ENCODE results near the gene ARHGDIG.

The ARHGDIG gene

DNA sequence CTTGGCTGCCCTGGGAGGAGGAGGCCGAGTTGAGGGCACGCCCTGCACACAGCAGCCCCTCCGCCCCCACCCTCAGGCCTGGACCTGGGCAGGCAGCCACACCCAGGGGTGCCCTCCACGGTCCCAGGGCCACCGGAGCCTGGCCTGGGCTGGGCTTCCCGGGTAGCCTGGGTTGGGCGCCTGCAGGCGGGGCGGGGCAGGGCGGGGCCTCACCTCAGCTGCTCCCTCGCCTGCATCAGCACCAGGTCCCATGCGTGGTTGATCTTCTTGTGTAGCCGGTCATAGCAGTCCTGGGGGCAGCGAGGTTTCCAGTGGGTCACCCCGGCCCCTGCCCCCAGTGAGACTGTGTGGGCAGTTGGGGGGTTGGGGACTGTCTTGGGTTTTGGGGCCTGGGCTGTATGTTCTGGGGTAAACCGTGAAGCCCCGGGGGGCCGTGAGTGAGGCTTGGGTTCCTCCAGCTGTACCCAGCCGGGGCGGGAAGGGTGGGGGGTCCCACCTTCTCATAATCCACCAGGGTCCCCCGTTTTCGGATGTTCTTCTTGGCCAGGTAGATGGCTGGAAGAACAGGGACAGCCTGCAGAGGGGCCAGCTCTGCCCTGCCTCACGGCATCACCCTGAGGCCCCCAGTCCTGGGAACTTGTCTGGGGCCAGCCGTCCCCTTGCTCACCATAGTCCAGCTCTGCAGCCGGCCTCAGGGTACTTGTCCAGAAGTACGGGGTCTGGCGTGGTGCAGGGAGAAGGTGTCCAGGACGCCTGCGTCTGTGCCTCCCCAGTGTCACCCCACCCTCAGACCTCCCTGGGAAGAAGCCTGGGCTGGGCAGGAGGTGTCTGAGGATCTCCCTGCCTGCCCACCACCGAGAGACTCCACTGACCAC is 6.6 kb upstream of the ARHGDIG start:
- H3K4me1 ChIP-seq (ENCODE audit: control insufficient read depth, insufficient read depth, low read length) = no peaks in the 10 kb centered on the region
- H3K9me3 ChIP-seq (ENCODE audit: control insufficient read depth, insufficient read depth, low read length) = no peaks in the 10 kb centered on the region
- no peak overlapping the region for H3K4me3 ChIP-seq (ENCODE audit: low read depth, low read length)
- H3K36me3 ChIP-seq (ENCODE audit: control insufficient read depth, insufficient read depth, low read length) = no peaks in the 10 kb centered on the region
- no peak overlapping the region for H3K27ac ChIP-seq (ENCODE audit: low read depth, low read length)
- peaks cover 23% of the 10 kb centered on the region for H3K27me3 ChIP-seq (ENCODE audit: control insufficient read depth, insufficient read depth, low read length)
- no peak overlapping the region for H3K9ac ChIP-seq (ENCODE audit: low read depth, low read length)

GRCh38 chr16:275041-275641 is 5.2 kb upstream of the ARHGDIG start:
- Histone ChIP-seq H3K4me3 (ENCODE audit: low read depth, low read length) (peak overlapping the region; percentile 65), H3K9ac (ENCODE audit: low read depth, low read length) (no peak overlapping the region), H3K4me1 (ENCODE audit: control insufficient read depth, insufficient read depth, low read length) (no peaks in the 10 kb centered on the region), H3K27me3 (ENCODE audit: control insufficient read depth, insufficient read depth, low read length) (peaks cover 34% of the 10 kb centered on the region), H3K36me3 (ENCODE audit: control insufficient read depth, insufficient read depth, low read length) (no peaks in the 10 kb centered on the region), H3K9me3 (ENCODE audit: control insufficient read depth, insufficient read depth, low read length) (no peaks in the 10 kb centered on the region), H3K27ac (ENCODE audit: low read depth, low read length) (no peak overlapping the region)

DNA sequence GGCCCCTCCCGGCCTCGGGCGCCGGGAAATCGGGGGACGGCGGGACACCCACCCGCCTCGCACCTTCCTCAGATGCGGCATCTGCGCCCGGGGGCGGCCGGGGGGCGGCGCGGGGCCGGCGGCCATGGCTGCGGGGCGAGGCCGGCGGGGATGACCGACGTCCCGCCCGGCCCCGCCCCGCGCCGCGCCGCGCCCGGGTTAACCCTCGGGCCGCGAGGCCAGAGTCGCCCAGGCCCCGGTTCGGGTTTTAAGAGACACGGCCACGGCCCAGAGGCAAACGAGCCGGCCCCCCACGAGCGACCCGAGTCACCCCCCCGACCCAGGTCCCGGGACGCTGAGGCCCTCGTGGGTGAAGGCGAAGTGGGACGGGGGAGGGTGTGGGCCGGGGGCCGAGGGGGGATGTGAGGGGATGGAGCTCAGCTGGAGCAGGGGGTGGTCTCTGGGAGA is 4.6 kb upstream of the ARHGDIG start, which contains the start of gene RGS11:
TSS of gene RGS11 (minus strand) at position 159 of the 447 bp plus-strand sequence. CDS start at position 126, 33 bp downstream.
- no peak within 1 kb of the TSS for H3K9ac ChIP-seq (ENCODE audit: low read depth, low read length)
- H3K4me1 ChIP-seq (ENCODE audit: control insufficient read depth, insufficient read depth, low read length) = no peaks in the 10 kb centered on the region
- peak within 1 kb of the TSS; percentile 65 for H3K4me3 ChIP-seq (ENCODE audit: low read depth, low read length)
- no peaks in the 10 kb centered on the region for H3K36me3 ChIP-seq (ENCODE audit: control insufficient read depth, insufficient read depth, low read length)
- no peak within 1 kb of the TSS for H3K27ac ChIP-seq (ENCODE audit: low read depth, low read length)
- H3K27me3 ChIP-seq (ENCODE audit: control insufficient read depth, insufficient read depth, low read length) = peaks cover 37% of the 10 kb centered on the region
- H3K9me3 ChIP-seq (ENCODE audit: control insufficient read depth, insufficient read depth, low read length) = no peaks in the 10 kb centered on the region

GRCh38 chr16:276426-277077 is 3.8 kb upstream of the ARHGDIG start:
- no peaks in the 10 kb centered on the region for H3K9me3 ChIP-seq (ENCODE audit: control insufficient read depth, insufficient read depth, low read length)
- H3K27ac ChIP-seq (ENCODE audit: low read depth, low read length) = no peak overlapping the region
- no peaks in the 10 kb centered on the region for H3K4me1 ChIP-seq (ENCODE audit: control insufficient read depth, insufficient read depth, low read length)
- H3K9ac ChIP-seq (ENCODE audit: low read depth, low read length) = no peak overlapping the region
- no peak overlapping the region for H3K4me3 ChIP-seq (ENCODE audit: low read depth, low read length)
- H3K36me3 ChIP-seq (ENCODE audit: control insufficient read depth, insufficient read depth, low read length) = no peaks in the 10 kb centered on the region
- peaks cover 45% of the 10 kb centered on the region for H3K27me3 ChIP-seq (ENCODE audit: control insufficient read depth, insufficient read depth, low read length)

DNA sequence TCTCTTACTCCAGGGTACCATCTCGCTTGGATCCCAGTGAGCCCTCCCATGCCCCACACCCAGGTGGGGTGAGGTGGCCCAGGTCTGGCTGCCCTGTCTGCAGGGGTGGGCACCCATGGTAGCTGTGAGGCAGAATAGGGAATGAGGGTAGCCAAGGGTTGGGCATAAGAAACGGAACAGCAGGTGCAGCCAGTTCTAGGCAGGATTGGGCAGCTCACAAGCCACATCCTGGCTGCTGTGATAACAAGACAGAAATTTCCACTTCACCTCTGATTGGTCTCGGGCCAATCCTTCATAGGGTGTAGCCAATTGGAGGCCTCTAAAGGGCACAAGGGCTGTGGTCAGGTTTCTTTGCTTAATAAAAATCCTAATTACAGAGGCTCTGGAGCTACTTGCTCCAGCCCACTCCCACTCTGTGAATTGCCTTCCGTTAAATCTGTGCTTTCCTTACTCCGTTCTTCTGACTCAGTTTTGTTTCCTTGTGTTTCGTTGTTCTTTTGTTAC is 1.5 kb upstream of the ARHGDIG start:
- Histone ChIP-seq H3K36me3 (ENCODE audit: control insufficient read depth, insufficient read depth, low read length) (no peaks in the 10 kb centered on the region), H3K4me1 (ENCODE audit: control insufficient read depth, insufficient read depth, low read length) (no peaks in the 10 kb centered on the region), H3K9ac (ENCODE audit: low read depth, low read length) (no peak overlapping the region), H3K27ac (ENCODE audit: low read depth, low read length) (no peak overlapping the region), H3K4me3 (ENCODE audit: low read depth, low read length) (no peak overlapping the region), H3K27me3 (ENCODE audit: control insufficient read depth, insufficient read depth, low read length) (peaks cover 49% of the 10 kb centered on the region), H3K9me3 (ENCODE audit: control insufficient read depth, insufficient read depth, low read length) (no peaks in the 10 kb centered on the region)

DNA sequence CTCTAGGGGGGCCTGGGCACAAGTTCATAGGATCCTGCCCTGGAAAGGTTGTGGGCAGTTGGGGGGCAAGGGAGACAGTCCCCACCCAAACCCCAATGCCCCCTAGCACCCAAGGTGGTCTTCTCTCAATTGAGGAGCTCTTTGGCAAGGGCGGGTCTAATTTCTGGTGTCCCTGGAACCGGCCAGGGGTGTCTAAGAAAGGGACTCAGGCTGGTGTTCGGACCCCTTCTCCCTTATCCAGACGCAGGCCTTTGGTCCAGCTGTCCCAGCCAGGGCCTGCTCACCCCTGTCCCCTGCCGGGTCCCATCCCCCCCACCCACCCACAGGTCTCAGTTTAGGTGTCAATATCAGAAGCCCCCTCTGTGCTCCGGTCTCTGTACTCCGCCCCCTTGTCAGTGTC is 860 bp upstream of the ARHGDIG start:
- Histone ChIP-seq H3K4me1 (ENCODE audit: control insufficient read depth, insufficient read depth, low read length) (no peaks in the 10 kb centered on the region), H3K27ac (ENCODE audit: low read depth, low read length) (no peak overlapping the region), H3K9me3 (ENCODE audit: control insufficient read depth, insufficient read depth, low read length) (no peaks in the 10 kb centered on the region), H3K9ac (ENCODE audit: low read depth, low read length) (no peak overlapping the region), H3K36me3 (ENCODE audit: control insufficient read depth, insufficient read depth, low read length) (no peaks in the 10 kb centered on the region), H3K27me3 (ENCODE audit: control insufficient read depth, insufficient read depth, low read length) (peaks cover 44% of the 10 kb centered on the region), H3K4me3 (ENCODE audit: low read depth, low read length) (no peak overlapping the region)

- peak overlapping the region; percentile 52; the same call in 1 of the 2 replicates for H3K4me3 ChIP-seq (ENCODE audit: low read depth, low read length)
- H3K27me3 ChIP-seq (ENCODE audit: control insufficient read depth, insufficient read depth, low read length) = peaks cover 39% of the 10 kb centered on the region
These were observed 358 bp upstream of the ARHGDIG start for GRCh38 chr16:280005-280460.

GRCh38 chr16:280991-281659 is 734 bp downstream of the ARHGDIG start:
- Histone ChIP-seq H3K9ac (ENCODE audit: low read depth, low read length) (no peak overlapping the region), H3K27ac (ENCODE audit: low read depth, low read length) (no peak overlapping the region), H3K9me3 (ENCODE audit: control insufficient read depth, insufficient read depth, low read length) (no peaks in the 10 kb centered on the region), H3K4me3 (ENCODE audit: low read depth, low read length) (peak overlapping the region; percentile 63), H3K27me3 (ENCODE audit: control insufficient read depth, insufficient read depth, low read length) (peaks cover 32% of the 10 kb centered on the region), H3K4me1 (ENCODE audit: control insufficient read depth, insufficient read depth, low read length) (no peaks in the 10 kb centered on the region), H3K36me3 (ENCODE audit: control insufficient read depth, insufficient read depth, low read length) (no peaks in the 10 kb centered on the region)

More at GRCh38 chr16:280005-280460, 358 bp upstream of the ARHGDIG start:
- H3K9ac ChIP-seq (ENCODE audit: low read depth, low read length) = no peak overlapping the region
- no peaks in the 10 kb centered on the region for H3K36me3 ChIP-seq (ENCODE audit: control insufficient read depth, insufficient read depth, low read length)
- H3K9me3 ChIP-seq (ENCODE audit: control insufficient read depth, insufficient read depth, low read length) = no peaks in the 10 kb centered on the region
- H3K4me1 ChIP-seq (ENCODE audit: control insufficient read depth, insufficient read depth, low read length) = no peaks in the 10 kb centered on the region
- H3K27ac ChIP-seq (ENCODE audit: low read depth, low read length) = no peak overlapping the region

DNA sequence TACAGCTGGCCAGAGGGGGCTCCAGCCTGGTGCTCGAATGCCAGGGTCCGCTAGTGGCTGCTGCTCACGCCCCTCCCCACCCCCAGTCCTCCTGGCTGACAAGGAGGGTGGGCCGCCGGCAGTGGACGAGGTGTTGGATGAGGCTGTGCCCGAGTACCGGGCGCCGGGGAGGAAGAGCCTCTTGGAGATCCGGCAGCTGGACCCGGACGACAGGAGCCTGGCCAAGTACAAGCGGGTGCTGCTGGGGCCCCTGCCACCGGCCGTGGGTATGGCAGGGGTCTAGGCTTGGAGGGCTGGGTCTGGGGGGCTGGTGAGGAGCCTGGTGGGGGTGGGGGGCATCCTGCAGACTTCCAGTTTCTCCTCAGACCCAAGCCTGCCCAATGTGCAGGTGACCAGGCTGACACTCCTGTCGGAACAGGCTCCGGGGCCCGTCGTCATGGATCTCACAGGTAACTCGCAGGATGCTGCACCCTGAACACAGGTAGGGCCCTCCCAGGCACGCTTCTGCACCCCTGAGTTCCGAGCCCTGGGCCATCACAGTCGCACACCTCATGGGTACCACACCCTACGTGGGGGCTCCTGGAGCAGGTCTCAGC is 1.4 kb downstream of the ARHGDIG start:
- H3K9ac ChIP-seq (ENCODE audit: low read depth, low read length) = no peak overlapping the region
- H3K27ac ChIP-seq (ENCODE audit: low read depth, low read length) = no peak overlapping the region
- peaks cover 4% of the 10 kb centered on the region for H3K36me3 ChIP-seq (ENCODE audit: control insufficient read depth, insufficient read depth, low read length)
- H3K4me3 ChIP-seq (ENCODE audit: low read depth, low read length) = no peak overlapping the region
- peaks cover 26% of the 10 kb centered on the region for H3K27me3 ChIP-seq (ENCODE audit: control insufficient read depth, insufficient read depth, low read length)
- no peaks in the 10 kb centered on the region for H3K4me1 ChIP-seq (ENCODE audit: control insufficient read depth, insufficient read depth, low read length)
- H3K9me3 ChIP-seq (ENCODE audit: control insufficient read depth, insufficient read depth, low read length) = no peaks in the 10 kb centered on the region

DNA sequence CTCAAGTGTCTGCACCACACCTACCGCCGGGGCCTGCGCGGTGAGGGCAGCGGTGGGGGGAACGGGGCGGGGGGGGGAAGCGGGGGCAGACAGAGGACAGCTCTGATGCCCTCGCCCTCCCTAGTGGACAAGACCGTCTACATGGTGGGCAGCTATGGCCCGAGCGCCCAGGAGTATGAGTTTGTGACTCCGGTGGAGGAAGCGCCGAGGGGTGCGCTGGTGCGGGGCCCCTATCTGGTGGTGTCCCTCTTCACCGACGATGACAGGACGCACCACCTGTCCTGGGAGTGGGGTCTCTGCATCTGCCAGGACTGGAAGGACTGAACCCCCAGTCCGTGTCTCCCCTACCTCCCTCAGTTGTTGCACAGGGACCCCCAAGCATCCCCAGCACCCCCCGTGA is 2.1 kb downstream of the ARHGDIG start:
- Histone ChIP-seq H3K4me1 (ENCODE audit: control insufficient read depth, insufficient read depth, low read length) (no peaks in the 10 kb centered on the region), H3K4me3 (ENCODE audit: low read depth, low read length) (no peak overlapping the region), H3K27me3 (ENCODE audit: control insufficient read depth, insufficient read depth, low read length) (peaks cover 25% of the 10 kb centered on the region), H3K36me3 (ENCODE audit: control insufficient read depth, insufficient read depth, low read length) (peaks cover 6% of the 10 kb centered on the region), H3K9ac (ENCODE audit: low read depth, low read length) (no peak overlapping the region), H3K9me3 (ENCODE audit: control insufficient read depth, insufficient read depth, low read length) (no peaks in the 10 kb centered on the region), H3K27ac (ENCODE audit: low read depth, low read length) (no peak overlapping the region)
